ENCODE results near the gene MAP4K4. TPM values are rescaled to one million over a fixed set of nuclear protein-coding genes. Genes with fewer than 3 reads are reported as not detected.

The MAP4K4 gene
- total RNA-seq, 1 donor from 2014 or later = 122 TPM

GRCh38 chr2:101676674-101677073 lies 20.8 kb upstream of the MAP4K4 start:
- H3K9me3 Mint-ChIP-seq (ENCODE audit: low read depth) = peaks cover 13% of the 10 kb centered on the region
- H3K27me3 Mint-ChIP-seq (ENCODE audit: low read depth) = no peaks in the 10 kb centered on the region
- peaks cover 1% of the 10 kb centered on the region for H3K36me3 Mint-ChIP-seq (ENCODE audit: low read depth)
- TF ChIP-seq CTCF (IDR thresholded peaks at IDR 0.05) = no peak
- H3K4me3 Mint-ChIP-seq (ENCODE audit: unreplicated experiment) = no peak overlapping the region
- H3K27ac Mint-ChIP-seq (ENCODE audit: unreplicated experiment) = no peak overlapping the region
- no peaks in the 10 kb centered on the region for H3K4me1 Mint-ChIP-seq (ENCODE audit: low read depth)
- no peak for DNase-seq (ENCODE audit: low spot score)

GRCh38 chr2:101677658-101678057 lies 19.8 kb upstream of the MAP4K4 start:
- H3K36me3 Mint-ChIP-seq (ENCODE audit: low read depth) = no peaks in the 10 kb centered on the region
- H3K9me3 Mint-ChIP-seq (ENCODE audit: low read depth) = peaks cover 4% of the 10 kb centered on the region
- no peak overlapping the region for H3K4me3 Mint-ChIP-seq (ENCODE audit: unreplicated experiment)
- H3K27ac Mint-ChIP-seq (ENCODE audit: unreplicated experiment) = no peak overlapping the region
- DNase-seq (ENCODE audit: low spot score) = no peak
- H3K4me1 Mint-ChIP-seq (ENCODE audit: low read depth) = no peaks in the 10 kb centered on the region
- H3K27me3 Mint-ChIP-seq (ENCODE audit: low read depth) = no peaks in the 10 kb centered on the region
- no peak for TF ChIP-seq CTCF (IDR thresholded peaks at IDR 0.05)

GRCh38 chr2:101678379-101678778 lies 19.1 kb upstream of the MAP4K4 start:
- no peak for TF ChIP-seq CTCF (IDR thresholded peaks at IDR 0.05)
- H3K27me3 Mint-ChIP-seq (ENCODE audit: low read depth) = no peaks in the 10 kb centered on the region
- H3K4me3 Mint-ChIP-seq (ENCODE audit: unreplicated experiment) = no peak overlapping the region
- no peaks in the 10 kb centered on the region for H3K36me3 Mint-ChIP-seq (ENCODE audit: low read depth)
- no peak for DNase-seq (ENCODE audit: low spot score)
- no peak overlapping the region for H3K27ac Mint-ChIP-seq (ENCODE audit: unreplicated experiment)
- H3K4me1 Mint-ChIP-seq (ENCODE audit: low read depth) = no peaks in the 10 kb centered on the region
- H3K9me3 Mint-ChIP-seq (ENCODE audit: low read depth) = peaks cover 4% of the 10 kb centered on the region

GRCh38 chr2:101679037-101679726 lies 18.3 kb upstream of the MAP4K4 start:
- Mint-ChIP-seq H3K27me3 (ENCODE audit: low read depth) (no peaks in the 10 kb centered on the region), H3K27ac (ENCODE audit: unreplicated experiment) (no peak overlapping the region), H3K4me1 (ENCODE audit: low read depth) (no peaks in the 10 kb centered on the region), H3K36me3 (ENCODE audit: low read depth) (no peaks in the 10 kb centered on the region), H3K9me3 (ENCODE audit: low read depth) (peaks cover 4% of the 10 kb centered on the region), H3K4me3 (ENCODE audit: unreplicated experiment) (no peak overlapping the region)
- DNase-seq (ENCODE audit: low spot score) = no peak
- no peak for TF ChIP-seq CTCF (IDR thresholded peaks at IDR 0.05)

GRCh38 chr2:101679801-101680487 lies 17.6 kb upstream of the MAP4K4 start:
- Mint-ChIP-seq H3K27me3 (ENCODE audit: low read depth) (no peaks in the 10 kb centered on the region), H3K27ac (ENCODE audit: unreplicated experiment) (no peak overlapping the region), H3K4me3 (ENCODE audit: unreplicated experiment) (no peak overlapping the region), H3K36me3 (ENCODE audit: low read depth) (no peaks in the 10 kb centered on the region), H3K9me3 (ENCODE audit: low read depth) (peaks cover 4% of the 10 kb centered on the region), H3K4me1 (ENCODE audit: low read depth) (no peaks in the 10 kb centered on the region)
- DNase-seq (ENCODE audit: low spot score) = no peak
- no peak for TF ChIP-seq CTCF (IDR thresholded peaks at IDR 0.05)

All from chondrocyte (in vitro differentiated cells).